HepG2 (cell line): ENCODE results near the gene ATN1. TPM values are rescaled to one million over a fixed set of nuclear protein-coding genes. Genes with fewer than 3 reads are reported as not detected.
A peak's percentile ranks its signal among the peaks of the same experiment; 100 is the strongest.

Experiments
- ATF2 ChIP-seq: sonication (generic); formaldehyde crosslinking; IDR thresholded peaks from 2 replicates; pipeline ENCODE4 v1.4.0; 2020; ENCODE audit warnings: missing genetic modification reagents
- BATF2 ChIP-seq: sonication (generic); formaldehyde crosslinking; IDR thresholded peaks from 2 replicates; pipeline ENCODE4 v1.8.0; 2022; ENCODE audit warnings: mild to moderate bottlenecking, missing genetic modification reagents, moderate library complexity
- BRD4 ChIP-seq: sonication (generic); formaldehyde crosslinking; IDR thresholded peaks from 2 replicates; pipeline ENCODE4 v1.4.0; 2020; ENCODE audit warnings: missing genetic modification reagents
- DNMT1 ChIP-seq: sonication (generic); formaldehyde crosslinking; IDR thresholded peaks from 2 replicates; pipeline ENCODE4 v1.5.1; 2020; ENCODE audit warnings: mild to moderate bottlenecking, missing genetic modification reagents
- E2F5 ChIP-seq: sonication (generic); formaldehyde crosslinking; conservative IDR thresholded peaks from 2 replicates; pipeline ENCODE4 v1.4.0; 2020; ENCODE audit warnings: missing genetic modification reagents
- IKZF5 ChIP-seq: IDR thresholded peaks from 2 replicates; pipeline ENCODE4 v1.6.1; 2018; ENCODE audit warnings: missing genetic modification reagents, mild to moderate bottlenecking, missing compliant biosample characterization
- MAFG ChIP-seq: sonication (generic); formaldehyde crosslinking; IDR thresholded peaks from 2 replicates; pipeline ENCODE4 v1.5.1; 2020; ENCODE audit warnings: mild to moderate bottlenecking, missing genetic modification reagents
- MAZ ChIP-seq, 2 experiments: sonication (generic) in 1 of 2; formaldehyde crosslinking in 1 of 2; IDR thresholded peaks; 2 replicates each; pipeline versions ENCODE4 v1.5.0 to v1.6.1; 2012 to 2020; ENCODE audit warnings: low read depth in 2 of 2, mild to moderate bottlenecking in 2 of 2, borderline replicate concordance in 1 of 2, improper control_type of control experiment in 1 of 2, low read length in 1 of 2, missing genetic modification reagents in 1 of 2, moderate library complexity in 1 of 2
- PATZ1 ChIP-seq: sonication (generic); formaldehyde crosslinking; IDR thresholded peaks from 2 replicates; pipeline ENCODE4 v1.4.0; 2020; ENCODE audit warnings: missing genetic modification reagents
- SIX4 ChIP-seq: sonication (generic); formaldehyde crosslinking; IDR thresholded peaks from 2 replicates; pipeline ENCODE4 v1.4.0; 2020; ENCODE audit warnings: missing genetic modification reagents
- TCF7 ChIP-seq: sonication (generic); IDR thresholded peaks from 2 replicates; pipeline ENCODE4 v1.6.1; 2016; ENCODE audit warnings: antibody characterized with exemption, low read depth
- TEAD3 ChIP-seq: optimal IDR thresholded peaks from 2 replicates; pipeline ENCODE3; 2016; ENCODE audit warnings: borderline replicate concordance
- ZC3H4 ChIP-seq: sonication (generic); formaldehyde crosslinking; IDR thresholded peaks from 2 replicates; pipeline ENCODE4 v1.4.0; 2020; ENCODE audit warnings: missing genetic modification reagents, borderline replicate concordance
- ZNF276 ChIP-seq: sonication (generic); formaldehyde crosslinking; IDR thresholded peaks from 2 replicates; pipeline ENCODE4 v1.4.0; 2020; ENCODE audit warnings: mild to moderate bottlenecking, low read depth, missing genetic modification reagents
- ZNF33A ChIP-seq: sonication (generic); formaldehyde crosslinking; IDR thresholded peaks from 2 replicates; pipeline ENCODE4 v1.5.1; 2020; ENCODE audit warnings: missing genetic modification reagents, mild to moderate bottlenecking, moderate library complexity, borderline replicate concordance
- ZNF354B ChIP-seq: sonication (generic); formaldehyde crosslinking; IDR thresholded peaks from 2 replicates; pipeline ENCODE4 v1.8.0; 2022; ENCODE audit warnings: mild to moderate bottlenecking, missing genetic modification reagents
- ZNF557 ChIP-seq: sonication (generic); formaldehyde crosslinking; IDR thresholded peaks from 2 replicates; pipeline ENCODE4 v1.4.0; 2020; ENCODE audit warnings: missing genetic modification reagents
- ZNF567 ChIP-seq: sonication (generic); formaldehyde crosslinking; IDR thresholded peaks from 2 replicates; pipeline ENCODE4 v1.8.1; 2023; ENCODE audit warnings: mild to moderate bottlenecking, missing genetic modification reagents, borderline replicate concordance
- ZNF598 ChIP-seq: sonication (generic); formaldehyde crosslinking; IDR thresholded peaks from 2 replicates; pipeline ENCODE4 v1.5.1; 2020; ENCODE audit warnings: mild to moderate bottlenecking, missing genetic modification reagents, borderline replicate concordance
- ZNF614 ChIP-seq: IDR thresholded peaks from 2 replicates; pipeline ENCODE4 v1.6.1; 2018; ENCODE audit warnings: missing biosample characterization, missing genetic modification reagents, inconsistent platforms, borderline replicate concordance
- polyA plus RNA-seq, 8 experiments: library from polyadenylated mRNA; depleted of rRNA in 3 of 8; stranded (reverse) in 7 of 8; unstranded in 1 of 8; fragments of >200 nt; fragmentation: Illumina TruSeq in 4 of 8; extraction: Trizol in 4 of 8; gene quantifications; 2 replicates each; pipeline versions ENCODE4 v1.2.1 to v1.2.3, GENCODE V29; 2011 to 2016; ENCODE audit warnings: low read depth in 4 of 8, missing spikeins in 1 of 8, mixed read lengths in 1 of 8; ENCODE audit not compliant: insufficient read depth in 1 of 8
- total RNA-seq, 5 experiments: library from RNA; depleted of rRNA; stranded (reverse); fragments of >200 nt; fragmentation: Illumina TruSeq; extraction: Trizol; gene quantifications; 2 replicates each; pipeline ENCODE4 v1.2.3, GENCODE V29; 2016; ENCODE audit warnings: low read depth in 1 of 5

The ATN1 gene
- total and polyA plus RNA-seq, 2 of the 13 experiments (the other 11 are each of a cell fraction or from before 2014, with no cell fraction given), result 2.1 to 8.6 TPM

- TF ChIP-seq ZNF614 (CRISPR knock-in tag), result peak; percentile 80; the same call in 1 of the 2 replicates
- peak; percentile 56 for TF ChIP-seq TEAD3 (CRISPR knock-in tag)
- no peak for TF ChIP-seq ZNF557 (CRISPR knock-in tag)
- 0 out of 2 replicates have a peak, but pooled peaks have one; percentile 30 for TF ChIP-seq E2F5
- TF ChIP-seq ATF2, result peak; percentile 54; the same call in 1 of the 2 replicates
- TF ChIP-seq PATZ1 (CRISPR knock-in tag), result no peak
- TF ChIP-seq ZNF354B (CRISPR knock-in tag), result no peak
- no peak for TF ChIP-seq ZNF276 (CRISPR knock-in tag)
- TF ChIP-seq BRD4 (CRISPR knock-in tag), result no peak
- TF ChIP-seq TCF7, result no peak
- 0 out of 2 replicates have a peak, but pooled peaks have one; percentile 5 for TF ChIP-seq ZNF598
- no peak for TF ChIP-seq ZNF33A
- TF ChIP-seq ZNF567, result no peak
- TF ChIP-seq ZC3H4 (CRISPR knock-in tag), result no peak; the same call in 1 of the 2 replicates
- no peak for TF ChIP-seq MAFG (CRISPR knock-in tag)
- no peak for TF ChIP-seq SIX4 (CRISPR knock-in tag)
- peak; percentile 54; the same call in 1 of the 2 replicates for TF ChIP-seq MAZ (IDR thresholded peaks at IDR 0.05; ENCODE audit: borderline replicate concordance, low read depth, low read length)
- TF ChIP-seq MAZ (CRISPR knock-in tag; IDR thresholded peaks at IDR 0.05; ENCODE audit: low read depth), result 0 out of 2 replicates have a peak, but pooled peaks have one; percentile 37
- TF ChIP-seq IKZF5 (CRISPR knock-in tag), result peak; percentile 77; the same call in 1 of the 2 replicates
- no peak for TF ChIP-seq DNMT1 (CRISPR knock-in tag)
- TF ChIP-seq BATF2 (CRISPR knock-in tag), result no peak
These were observed 18.5 kb downstream of the ATN1 start (continued) for GRCh38 chr12:6946033-6946919.
